ENCODE measurements around the gene CCR5AS.
A peak's percentile ranks its signal among the peaks of the same experiment; 100 is the strongest.

The CCR5AS gene

DNA sequence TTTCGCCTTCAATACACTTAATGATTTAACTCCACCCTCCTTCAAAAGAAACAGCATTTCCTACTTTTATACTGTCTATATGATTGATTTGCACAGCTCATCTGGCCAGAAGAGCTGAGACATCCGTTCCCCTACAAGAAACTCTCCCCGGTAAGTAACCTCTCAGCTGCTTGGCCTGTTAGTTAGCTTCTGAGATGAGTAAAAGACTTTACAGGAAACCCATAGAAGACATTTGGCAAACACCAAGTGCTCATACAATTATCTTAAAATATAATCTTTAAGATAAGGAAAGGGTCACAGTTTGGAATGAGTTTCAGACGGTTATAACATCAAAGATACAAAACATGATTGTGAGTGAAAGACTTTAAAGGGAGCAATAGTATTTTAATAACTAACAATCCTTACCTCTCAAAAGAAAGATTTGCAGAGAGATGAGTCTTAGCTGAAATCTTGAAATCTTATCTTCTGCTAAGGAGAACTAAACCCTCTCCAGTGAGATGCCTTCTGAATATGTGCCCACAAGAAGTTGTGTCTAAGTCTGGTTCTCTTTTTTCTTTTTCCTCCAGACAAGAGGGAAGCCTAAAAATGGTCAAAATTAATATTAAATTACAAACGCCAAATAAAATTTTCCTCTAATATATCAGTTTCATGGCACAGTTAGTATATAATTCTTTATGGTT, 35.9 kb downstream of the CCR5AS start, which contains the start of gene CCR5:
Gene CCR5, plus strand, starts transcription at position 108 of the 680 bp plus-strand sequence. CDS start 1,957 bp downstream, outside the sequence.
- no peak within 1 kb of the TSS for H3K4me3 ChIP-seq
- H3K27me3 ChIP-seq = peaks cover 18% of the 10 kb centered on the region
- no peak for TF ChIP-seq POLR2A (IDR thresholded peaks at IDR 0.05)
- TF ChIP-seq, protein P1, sequence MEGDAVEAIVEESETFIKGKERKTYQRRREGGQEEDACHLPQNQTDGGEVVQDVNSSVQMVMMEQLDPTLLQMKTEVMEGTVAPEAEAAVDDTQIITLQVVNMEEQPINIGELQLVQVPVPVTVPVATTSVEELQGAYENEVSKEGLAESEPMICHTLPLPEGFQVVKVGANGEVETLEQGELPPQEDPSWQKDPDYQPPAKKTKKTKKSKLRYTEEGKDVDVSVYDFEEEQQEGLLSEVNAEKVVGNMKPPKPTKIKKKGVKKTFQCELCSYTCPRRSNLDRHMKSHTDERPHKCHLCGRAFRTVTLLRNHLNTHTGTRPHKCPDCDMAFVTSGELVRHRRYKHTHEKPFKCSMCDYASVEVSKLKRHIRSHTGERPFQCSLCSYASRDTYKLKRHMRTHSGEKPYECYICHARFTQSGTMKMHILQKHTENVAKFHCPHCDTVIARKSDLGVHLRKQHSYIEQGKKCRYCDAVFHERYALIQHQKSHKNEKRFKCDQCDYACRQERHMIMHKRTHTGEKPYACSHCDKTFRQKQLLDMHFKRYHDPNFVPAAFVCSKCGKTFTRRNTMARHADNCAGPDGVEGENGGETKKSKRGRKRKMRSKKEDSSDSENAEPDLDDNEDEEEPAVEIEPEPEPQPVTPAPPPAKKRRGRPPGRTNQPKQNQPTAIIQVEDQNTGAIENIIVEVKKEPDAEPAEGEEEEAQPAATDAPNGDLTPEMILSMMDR (IDR thresholded peaks at IDR 0.05) = no peak
- no peaks in the 10 kb centered on the region for H3K36me3 ChIP-seq (replicated peaks in 1 of 2)
- WGBS, 4 donors = 26 to 36% (median 32%) methylated on average over 5 of the region's 5 CpGs
- peaks cover 3 to 6% of the 10 kb centered on the region in 2 donors for H3K4me1 ChIP-seq (replicated peaks in 1 of 2)
- no peak within 1 kb of the TSS for H3K27ac ChIP-seq
- intact Hi-C loops (cut with DNase I) = loop anchor here in 1 of 2 donors (10.0 kb wide), 1 partner anchor 286 kb away; no protein-coding TSS in a partner anchor
- no peak for DNase-seq
- no peaks in the 10 kb centered on the region for H3K9me3 ChIP-seq (replicated peaks in 1 of 3)

DNA sequence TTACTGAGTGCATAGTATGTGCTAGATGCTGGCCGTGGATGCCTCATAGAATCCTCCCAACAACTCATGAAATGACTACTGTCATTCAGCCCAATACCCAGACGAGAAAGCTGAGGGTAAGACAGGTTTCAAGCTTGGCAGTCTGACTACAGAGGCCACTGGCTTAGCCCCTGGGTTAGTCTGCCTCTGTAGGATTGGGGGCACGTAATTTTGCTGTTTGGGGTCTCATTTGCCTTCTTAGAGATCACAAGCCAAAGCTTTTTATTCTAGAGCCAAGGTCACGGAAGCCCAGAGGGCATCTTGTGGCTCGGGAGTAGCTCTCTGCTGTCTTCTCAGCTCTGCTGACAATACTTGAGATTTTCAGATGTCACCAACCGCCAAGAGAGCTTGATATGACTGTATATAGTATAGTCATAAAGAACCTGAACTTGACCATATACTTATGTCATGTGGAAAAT, 37.2 kb downstream of the CCR5AS start:
- H3K27ac ChIP-seq = peak overlapping the region in 1 of 5 donors; percentile 13
- WGBS, 4 donors = 50 to 71% (median 58%) methylated on average over 6 of the region's 6 CpGs
- H3K27me3 ChIP-seq = peaks cover 18% of the 10 kb centered on the region
- H3K9me3 ChIP-seq (replicated peaks in 1 of 3) = no peaks in the 10 kb centered on the region
- DNase-seq = peak in 1 of 7 donors; percentile 1
- intact Hi-C loops (cut with DNase I) = loop anchor here in 1 of 2 donors (10.0 kb wide), 1 partner anchor 285 kb away; no protein-coding TSS in a partner anchor
- peaks cover 3 to 6% of the 10 kb centered on the region in 2 donors for H3K4me1 ChIP-seq (replicated peaks in 1 of 2)
- no peak overlapping the region for H3K4me3 ChIP-seq
- no peak for TF ChIP-seq POLR2A (IDR thresholded peaks at IDR 0.05)
- TF ChIP-seq, protein P1 (IDR thresholded peaks at IDR 0.05) = no peak
- no peaks in the 10 kb centered on the region for H3K36me3 ChIP-seq (replicated peaks in 1 of 2)

DNA sequence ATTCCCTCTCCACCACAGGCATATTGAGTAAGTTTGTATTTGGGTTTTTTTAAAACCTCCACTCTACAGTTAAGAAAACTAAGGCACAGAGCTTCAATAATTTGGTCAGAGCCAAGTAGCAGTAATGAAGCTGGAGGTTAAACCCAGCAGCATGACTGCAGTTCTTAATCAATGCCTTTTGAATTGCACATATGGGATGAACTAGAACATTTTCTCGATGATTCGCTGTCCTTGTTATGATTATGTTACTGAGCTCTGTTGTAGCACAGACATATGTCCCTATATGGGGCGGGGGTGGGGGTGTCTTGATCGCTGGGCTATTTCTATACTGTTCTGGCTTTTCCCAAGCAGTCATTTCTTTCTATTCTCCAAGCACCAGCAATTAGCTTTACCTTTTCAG, 37.7 kb downstream of the CCR5AS start:
- TF ChIP-seq, protein P1 (IDR thresholded peaks at IDR 0.05) = no peak
- TF ChIP-seq POLR2A (IDR thresholded peaks at IDR 0.05) = no peak
- no peak for DNase-seq
- Histone ChIP-seq H3K27ac (no peak overlapping the region), H3K9me3 (replicated peaks in 1 of 3) (no peaks in the 10 kb centered on the region), H3K4me3 (no peak overlapping the region), H3K4me1 (replicated peaks in 1 of 2) (peaks cover 3 to 6% of the 10 kb centered on the region in 2 donors), H3K27me3 (peaks cover 18% of the 10 kb centered on the region), H3K36me3 (replicated peaks in 1 of 2) (no peaks in the 10 kb centered on the region)
- 81 to 85% (median 83%) methylated on average over 4 of the region's 4 CpGs for WGBS, 4 donors
- intact Hi-C loops (cut with DNase I) = no loop called here

DNA sequence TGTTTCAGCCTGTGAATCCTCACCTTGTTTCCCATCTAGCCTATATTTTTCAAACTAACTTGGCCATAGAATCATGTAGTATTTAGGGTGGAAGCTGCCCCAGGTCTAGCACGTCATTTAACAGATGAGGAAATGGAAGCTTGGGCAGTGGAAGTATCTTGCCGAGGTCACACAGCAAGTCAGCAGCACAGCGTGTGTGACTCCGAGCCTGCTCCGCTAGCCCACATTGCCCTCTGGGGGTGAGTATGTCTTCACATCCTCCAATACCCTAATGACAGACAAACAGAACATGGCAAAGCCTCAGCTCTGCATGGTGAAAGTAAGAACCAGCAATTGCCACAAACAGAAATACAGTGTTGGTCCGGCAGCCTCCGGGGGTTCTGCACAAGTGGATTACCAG, 38.3 kb downstream of the CCR5AS start:
- DNase-seq = peak; percentile 24 to 75 (median 44)
- no peaks in the 10 kb centered on the region for H3K36me3 ChIP-seq (replicated peaks in 1 of 2)
- intact Hi-C loops (cut with DNase I) = no loop called here
- peaks cover 3 to 6% of the 10 kb centered on the region in 2 donors for H3K4me1 ChIP-seq (replicated peaks in 1 of 2)
- H3K27me3 ChIP-seq = peaks cover 14% of the 10 kb centered on the region
- WGBS, 4 donors = 45 to 57% (median 52%) methylated on average over 7 of the region's 7 CpGs
- no peaks in the 10 kb centered on the region for H3K9me3 ChIP-seq (replicated peaks in 1 of 3)
- H3K27ac ChIP-seq = no peak overlapping the region
- no peak for TF ChIP-seq POLR2A (IDR thresholded peaks at IDR 0.05)
- TF ChIP-seq, protein P1 (IDR thresholded peaks at IDR 0.05) = peak in 5 of 6 experiments; percentile 9 to 37 (median 33)
- H3K4me3 ChIP-seq = no peak overlapping the region
